Stimulated activated CD8-positive, alpha-beta memory T cell treated with anti-CD3 and anti-CD28 coated beads, Interleukin-4, amount 100 ng/mL, for 4 hours (primary cell): ENCODE measurements around the gene TRAF3IP3.

Experiments used
- DNase-seq, 2 donors: peaks; one replicate each; pipeline ENCODE4 v3.0.0-alpha.2; 2020; ENCODE audit warnings: low read depth in 2 of 2, low spot score in 1 of 2

The TRAF3IP3 gene

GRCh38 chr1:209736490-209737117 is 19.2 kb upstream of the TRAF3IP3 start:
- DNase-seq, result no peak

GRCh38 chr1:209737118-209737505 is 18.7 kb upstream of the TRAF3IP3 start:
- no peak for DNase-seq

- DNase-seq, result no peak
Measured at GRCh38 chr1:209738270-209738669, 17.6 kb upstream of the TRAF3IP3 start.

- no peak for DNase-seq
Measured at GRCh38 chr1:209741193-209741592, 14.7 kb upstream of the TRAF3IP3 start.

GRCh38 chr1:209741889-209742288 is 14.0 kb upstream of the TRAF3IP3 start:
- DNase-seq, result no peak

GRCh38 chr1:209742409-209743144 is 13.3 kb upstream of the TRAF3IP3 start:
- no peak for DNase-seq

- DNase-seq, result no peak
Measured at GRCh38 chr1:209743145-209743482, 12.7 kb upstream of the TRAF3IP3 start.

GRCh38 chr1:209746451-209747165 is 9.2 kb upstream of the TRAF3IP3 start:
- DNase-seq, result no peak

- DNase-seq, result peak; percentile 62 to 64
Measured at GRCh38 chr1:209747580-209748262, 8.1 kb upstream of the TRAF3IP3 start.

GRCh38 chr1:209748620-209749019 is 7.2 kb upstream of the TRAF3IP3 start:
- DNase-seq, result no peak

- no peak for DNase-seq
Measured at GRCh38 chr1:209749205-209749604, 6.6 kb upstream of the TRAF3IP3 start.

GRCh38 chr1:209749670-209750323 is 6.1 kb upstream of the TRAF3IP3 start:
- no peak for DNase-seq

GRCh38 chr1:209751627-209752231 is 4.1 kb upstream of the TRAF3IP3 start:
- DNase-seq, result no peak

- DNase-seq, result no peak
Measured at GRCh38 chr1:209752890-209753289, 3.0 kb upstream of the TRAF3IP3 start.

- DNase-seq, result no peak
Measured at GRCh38 chr1:209755256-209755655, 597 bp upstream of the TRAF3IP3 start.

GRCh38 chr1:209756615-209757445 is 977 bp downstream of the TRAF3IP3 start:
- no peak for DNase-seq

GRCh38 chr1:209758400-209758799 is 2.5 kb downstream of the TRAF3IP3 start:
- DNase-seq, result no peak

GRCh38 chr1:209759829-209760359 is 4.0 kb downstream of the TRAF3IP3 start:
- DNase-seq, result no peak

GRCh38 chr1:209761011-209761635 is 5.3 kb downstream of the TRAF3IP3 start:
- DNase-seq, result no peak
